Activated CD4-positive, alpha-beta T cell treated with anti-CD3 and anti-CD28 coated beads, Interleukin-2, amount 50 U/mL, for 1 hour (primary cell): Measurements from ENCODE around the gene CAMTA1.
"Not testable (repeated sequence)": the region's sequence is repeated elsewhere in the genome, so short reads cannot be mapped to it uniquely, and the experiment has no call there.

Experiments used
- DNase-seq: peaks from one replicate; pipeline ENCODE4 v3.0.0-alpha.2; 2020

Gene CAMTA1

DNA sequence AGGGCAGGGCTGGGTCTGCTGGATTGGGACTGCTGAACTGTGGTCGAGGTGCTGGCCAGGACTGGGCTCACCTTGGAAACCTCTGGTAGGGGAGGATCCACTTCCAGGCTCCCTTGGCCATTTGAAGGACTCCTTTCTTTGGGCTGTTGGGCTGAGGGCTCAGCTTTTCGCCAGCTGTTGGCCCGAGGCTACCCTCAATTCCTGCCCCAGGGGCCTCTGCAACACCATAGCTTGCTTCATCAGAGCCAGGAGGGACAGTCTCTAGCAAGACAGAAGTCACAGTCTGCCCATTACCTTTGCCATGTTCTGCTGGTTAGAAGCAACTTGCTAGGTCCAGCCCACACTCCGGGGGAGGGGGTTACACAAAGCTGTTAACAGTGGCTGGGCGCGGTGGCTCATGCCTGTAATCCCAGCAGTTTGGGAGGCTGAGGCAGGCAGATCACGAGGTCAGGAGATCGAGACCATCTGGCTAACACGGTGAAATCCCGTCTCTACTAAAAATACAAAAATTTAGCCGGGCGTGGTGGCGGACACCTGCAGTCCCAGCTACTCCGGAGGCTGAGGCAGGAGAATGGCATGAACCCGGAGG, 25.0 kb downstream of the CAMTA1 start:
- not testable (repeated sequence) for DNase-seq

DNA sequence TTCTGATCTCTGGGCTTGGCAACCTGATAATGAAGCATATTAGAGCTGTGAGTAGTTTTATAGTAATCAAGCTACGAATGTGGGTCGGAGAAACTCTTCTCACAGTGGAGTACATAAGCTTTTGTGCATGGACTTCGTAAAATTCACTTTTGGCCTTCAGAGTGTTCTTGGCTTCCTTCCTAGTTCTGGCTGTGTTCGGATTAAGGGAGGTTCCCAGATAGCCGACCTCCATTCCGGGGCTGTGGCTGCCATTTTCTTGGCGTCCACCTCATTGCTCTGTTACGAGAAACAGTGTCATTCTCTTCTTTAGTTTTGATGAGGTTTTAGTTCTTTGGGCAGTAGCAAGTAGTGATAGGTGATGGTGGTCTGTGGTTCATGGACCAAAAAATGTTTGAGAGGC, 26.3 kb downstream of the CAMTA1 start:
- no peak for DNase-seq

- DNase-seq, result no peak
These were observed 27.9 kb downstream of the CAMTA1 start for GRCh38 chr1:6813165-6813564.

GRCh38 chr1:6815726-6816125, 30.5 kb downstream of the CAMTA1 start:
- no peak for DNase-seq

DNA sequence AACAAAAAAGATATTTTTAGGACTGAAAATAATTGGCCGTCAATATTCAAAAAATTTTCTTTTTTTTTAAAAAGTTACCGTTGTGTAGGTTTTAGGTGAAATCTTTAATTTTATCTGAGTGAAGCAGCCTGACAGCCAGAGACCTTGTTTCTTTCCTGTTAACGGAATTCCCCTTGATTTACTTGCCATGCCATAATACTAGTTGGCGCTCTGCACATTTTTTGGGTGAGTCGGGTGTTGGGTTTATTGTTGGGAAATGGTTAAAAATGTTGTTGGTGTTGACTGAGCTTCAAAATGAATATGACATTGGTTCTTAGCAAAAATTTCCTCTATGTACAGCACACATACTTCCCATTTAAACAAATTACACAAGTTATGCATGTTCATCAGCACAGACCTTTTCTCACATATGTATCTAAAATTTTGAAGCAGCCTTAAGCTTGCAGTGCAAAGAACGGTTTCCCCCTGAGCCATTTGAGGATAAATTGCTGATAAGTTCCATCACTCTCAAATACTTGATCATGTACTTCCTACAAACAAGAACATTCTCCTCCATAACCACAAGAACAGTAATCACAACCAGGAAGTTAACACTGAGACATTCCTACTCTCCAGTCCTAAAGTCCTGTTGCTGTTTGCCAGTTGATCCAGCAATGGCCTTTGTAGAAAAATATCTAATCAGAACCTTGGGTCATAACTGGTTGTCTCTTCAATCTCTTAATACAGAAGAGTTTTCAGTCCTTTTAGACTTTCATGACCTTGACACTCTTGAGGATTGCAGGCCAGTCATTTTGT, 34.2 kb downstream of the CAMTA1 start:
- DNase-seq, result no peak

DNA sequence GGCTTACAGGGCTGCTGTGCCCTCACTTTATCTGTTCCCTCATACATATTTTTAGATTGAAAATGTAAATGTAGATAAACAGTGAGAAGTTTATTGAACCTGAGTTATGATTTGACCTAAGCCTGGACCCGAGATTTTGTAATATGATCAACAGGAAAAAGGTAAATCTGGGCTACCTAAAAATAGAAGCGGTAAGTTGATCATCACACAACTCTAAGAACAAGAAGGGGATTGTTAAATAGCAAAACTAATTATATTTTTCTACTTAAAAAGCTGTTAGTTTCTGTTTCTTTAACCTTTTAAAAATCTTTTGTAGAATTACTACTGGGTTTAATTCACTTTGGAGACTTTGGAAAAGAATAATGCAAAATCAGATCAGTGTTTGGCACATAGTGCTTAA, 35.6 kb downstream of the CAMTA1 start:
- DNase-seq, result no peak

- DNase-seq, result no peak
These were observed 37.5 kb downstream of the CAMTA1 start for GRCh38 chr1:6822530-6823359.

DNA sequence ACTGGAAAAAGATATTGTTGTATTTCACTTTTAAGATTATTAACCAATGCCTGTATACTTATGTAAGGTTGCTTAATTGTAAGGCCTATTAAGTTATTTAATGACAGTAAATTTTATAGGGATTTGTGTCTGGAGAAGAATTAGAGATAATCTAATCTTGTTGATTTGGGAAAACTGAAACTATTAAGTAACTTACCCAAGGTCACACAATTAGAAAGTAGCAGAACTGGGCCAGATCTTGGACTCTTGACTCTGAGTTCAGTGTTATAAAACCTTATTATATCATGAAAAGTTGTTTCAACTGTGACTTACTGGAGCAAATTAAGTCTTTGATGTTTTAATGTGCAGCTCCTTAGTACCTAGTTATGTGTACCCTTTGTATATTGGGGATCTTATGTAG, 38.5 kb downstream of the CAMTA1 start:
- no peak for DNase-seq

DNA sequence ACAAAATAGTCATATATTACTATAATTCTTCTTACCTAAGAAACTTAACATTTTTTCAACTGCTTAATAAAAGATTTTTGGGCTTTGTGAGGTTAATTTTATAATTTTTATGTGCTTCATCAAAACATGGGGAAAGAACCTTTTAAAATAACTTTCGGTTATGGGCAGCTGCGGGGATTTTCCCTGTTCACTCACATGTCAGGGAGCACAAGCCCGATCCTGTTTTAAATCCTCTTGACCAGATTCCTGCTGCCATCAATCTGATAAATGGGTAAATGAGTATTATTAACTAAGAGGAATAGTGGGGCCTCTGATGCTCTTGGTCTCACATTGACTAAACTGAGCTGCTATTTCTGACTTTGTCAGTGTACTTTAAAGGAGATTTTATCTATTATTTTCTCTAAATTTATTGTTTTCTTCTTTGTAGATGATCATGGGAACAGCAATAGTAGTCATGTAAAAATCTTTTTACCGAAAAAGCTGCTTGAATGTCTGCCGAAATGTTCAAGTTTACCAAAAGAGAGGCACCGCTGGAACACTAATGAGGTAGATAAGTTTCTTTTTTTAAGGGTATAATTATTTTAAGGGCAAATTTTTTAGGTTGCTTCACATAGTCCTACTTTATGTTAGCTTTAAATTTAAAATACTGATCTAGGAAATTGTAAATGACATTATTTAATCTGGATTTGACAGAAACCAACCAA, 39.6 kb downstream of the CAMTA1 start:
- DNase-seq, result no peak

- DNase-seq, result no peak
These were observed 40.6 kb downstream of the CAMTA1 start for GRCh38 chr1:6825828-6826227.

- no peak for DNase-seq
These were observed 41.8 kb downstream of the CAMTA1 start for GRCh38 chr1:6827079-6827478.

DNA sequence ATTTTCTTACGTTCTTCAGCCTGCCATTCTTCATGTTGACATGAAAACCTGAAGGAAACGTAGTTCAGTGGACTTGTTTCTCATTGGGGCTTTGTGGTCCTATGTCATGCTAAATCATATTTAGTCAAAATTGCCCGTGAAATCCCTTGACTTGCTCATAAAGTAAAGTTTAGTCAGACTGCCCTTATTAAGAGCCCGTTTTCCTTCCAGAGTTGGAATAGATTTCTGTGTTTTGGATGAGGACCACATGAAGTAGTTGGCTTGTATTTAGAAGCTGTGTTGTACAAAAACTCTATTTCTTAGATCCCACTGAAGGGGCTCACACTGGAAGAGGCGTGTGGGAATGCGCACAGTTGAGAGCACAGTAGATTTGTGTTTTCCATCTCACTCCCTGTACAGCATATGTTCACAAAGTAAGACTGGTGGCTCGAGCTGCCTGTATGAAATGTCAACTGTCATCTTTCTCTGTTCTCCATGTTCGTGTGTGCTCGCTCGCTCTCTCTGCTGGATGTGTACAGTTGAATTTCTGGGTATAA, 42.4 kb downstream of the CAMTA1 start:
- no peak for DNase-seq

DNA sequence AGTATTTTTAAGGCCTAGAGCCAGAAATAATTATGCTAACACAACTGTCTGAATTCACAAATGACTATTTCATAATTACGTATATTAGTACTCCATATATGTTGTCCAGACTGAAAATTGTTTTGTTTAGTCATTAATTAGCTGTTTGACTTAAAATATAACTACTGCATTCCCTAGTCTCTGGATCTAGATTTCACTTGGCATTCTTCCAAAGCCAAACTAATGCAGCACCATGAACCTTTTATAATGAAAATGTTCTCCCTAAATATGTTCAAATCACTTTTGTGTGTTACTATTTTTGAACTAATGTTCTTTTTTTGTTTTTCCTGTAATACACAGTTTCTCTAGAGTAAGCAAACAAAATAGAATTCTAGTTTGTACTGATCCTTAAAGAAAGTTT, 46.1 kb downstream of the CAMTA1 start:
- no peak for DNase-seq

DNA sequence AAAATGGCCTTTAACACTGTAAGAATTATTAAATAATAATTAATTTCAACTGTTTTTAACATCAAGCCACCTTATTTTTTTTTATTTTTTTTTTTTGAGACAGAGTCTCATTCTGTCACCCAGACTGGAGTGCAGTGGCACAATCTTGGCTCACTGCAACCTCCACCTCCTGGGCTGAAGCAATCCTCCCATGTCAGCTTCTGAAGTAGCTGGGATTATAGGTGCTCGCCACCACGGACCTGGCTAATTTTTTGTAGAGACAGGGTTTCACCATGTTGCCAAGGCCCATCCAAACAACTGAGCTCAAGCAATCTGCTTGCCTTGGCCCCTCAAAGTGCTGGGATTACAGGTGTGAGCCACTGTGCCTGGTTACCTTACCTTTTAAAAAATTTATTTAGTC, 46.8 kb downstream of the CAMTA1 start:
- DNase-seq, result not testable (repeated sequence)

- DNase-seq, result no peak
These were observed 47.4 kb downstream of the CAMTA1 start for GRCh38 chr1:6832531-6833188.

GRCh38 chr1:6833804-6834203, 48.5 kb downstream of the CAMTA1 start:
- DNase-seq, result no peak

GRCh38 chr1:6834366-6834765, 49.1 kb downstream of the CAMTA1 start:
- no peak for DNase-seq

DNA sequence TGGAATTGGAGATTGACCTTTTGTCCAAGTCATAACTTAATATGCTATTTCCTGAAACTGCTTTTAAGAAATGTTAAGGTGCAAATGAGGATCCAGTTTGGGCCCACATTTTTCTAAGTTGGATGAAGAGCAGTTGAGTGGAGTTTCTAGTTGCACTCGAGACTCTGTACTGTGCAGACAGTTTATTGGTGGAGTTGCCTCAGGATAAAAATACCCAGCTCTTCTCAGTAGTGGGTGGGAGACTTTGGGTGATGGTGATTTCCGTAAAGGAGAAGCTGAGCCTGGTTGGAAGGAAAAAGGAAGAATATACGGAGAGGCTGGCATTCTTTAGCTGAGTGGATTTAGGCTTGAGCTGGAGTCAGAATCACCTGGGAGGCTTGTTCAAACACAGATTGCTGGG, 49.9 kb downstream of the CAMTA1 start:
- no peak for DNase-seq

DNA sequence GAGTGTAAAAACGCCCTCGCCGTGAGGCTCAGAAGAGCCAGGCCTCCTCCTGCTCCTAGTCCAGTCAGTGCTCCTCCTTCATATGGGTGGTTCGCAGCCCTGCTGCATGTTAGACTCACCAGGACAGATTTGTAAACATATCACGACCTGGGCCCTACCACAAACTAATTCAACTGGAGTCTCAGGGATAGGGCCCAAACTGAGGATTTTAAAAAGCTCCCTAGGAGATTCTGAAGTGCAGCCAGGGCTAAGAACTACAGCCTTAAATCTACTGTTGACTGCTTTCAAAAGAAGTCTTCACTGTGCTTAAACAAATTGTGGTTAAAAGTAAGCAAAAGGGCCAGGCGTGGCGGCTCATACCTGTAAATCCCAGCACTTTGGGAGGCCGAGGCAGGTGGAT, 57.0 kb downstream of the CAMTA1 start:
- DNase-seq, result no peak

- not testable (repeated sequence) for DNase-seq
These were observed 60.5 kb downstream of the CAMTA1 start for GRCh38 chr1:6845786-6846185.

DNA sequence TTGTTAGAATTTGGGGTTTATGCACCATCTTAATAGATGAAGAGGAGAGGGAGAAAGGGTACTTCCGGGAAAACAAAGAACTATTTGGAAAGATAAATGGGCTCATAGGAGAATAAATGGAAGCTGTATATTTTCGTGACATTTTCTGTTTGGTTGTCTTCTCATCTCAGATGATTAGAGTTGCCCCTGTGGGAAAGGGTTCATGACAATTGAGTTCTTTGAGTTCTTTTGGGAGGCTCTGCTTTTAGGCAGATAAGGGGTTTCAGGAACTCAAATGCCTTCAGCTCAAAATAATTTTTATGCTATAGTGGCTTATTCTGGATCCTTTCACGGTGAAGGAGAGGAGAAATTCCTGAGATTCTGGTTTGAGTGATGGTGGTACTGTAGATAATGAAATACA, 63.6 kb downstream of the CAMTA1 start:
- DNase-seq, result no peak

DNA sequence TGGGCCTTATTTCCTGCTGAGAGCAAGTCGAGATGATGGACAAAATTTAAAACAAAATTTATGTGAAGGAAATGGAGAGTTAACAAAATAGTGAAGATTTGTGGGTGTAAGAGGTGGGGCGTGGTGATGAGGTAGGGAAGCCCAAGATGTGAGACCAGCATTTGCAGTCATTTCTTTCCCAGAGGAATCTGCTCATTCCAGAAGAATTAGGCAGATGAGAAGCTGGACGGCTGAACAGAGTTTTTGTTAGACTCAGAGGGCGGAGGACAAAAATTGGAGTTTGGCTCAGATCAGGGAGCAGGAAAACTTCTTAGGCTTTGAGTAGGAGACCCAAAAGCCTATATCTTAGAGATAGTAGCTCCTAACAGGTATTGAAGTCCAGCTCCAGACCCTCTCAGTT, 65.3 kb downstream of the CAMTA1 start:
- DNase-seq, result no peak
